Effector memory CD8-positive, alpha-beta T cell (primary cell): ENCODE measurements around the gene SIGLEC5.

Experiments
- ATAC-seq: fragments of 150-1000 bp; cut with Tn5 transposase; replicated peaks from 2 replicates; pipeline ENCODE4 v1.10.0; 2021; ENCODE audit warnings: mild to moderate bottlenecking, moderate library complexity
- DNase-seq, 3 experiments: peaks; one replicate each; pipeline ENCODE4 v3.0.0; 2021
- H3K27ac Mint-ChIP-seq, 2 donors: one replicate each; pipeline ENCODE4 v1.8.0; 2022; ENCODE audit warnings: mild to moderate bottlenecking in 2 of 2, mixed read lengths in 2 of 2, moderate library complexity in 2 of 2
- H3K27me3 Mint-ChIP-seq, 2 donors: one replicate each; pipeline ENCODE4 v1.8.0; 2022; ENCODE audit warnings: mixed read lengths in 2 of 2
- H3K36me3 Mint-ChIP-seq: one replicate; pipeline ENCODE4 v1.8.0; 2022; ENCODE audit warnings: mild to moderate bottlenecking, moderate library complexity, mixed read lengths; ENCODE audit not compliant: insufficient read depth
- H3K4me1 Mint-ChIP-seq, 2 donors: one replicate each; pipeline ENCODE4 v1.8.0; 2022; ENCODE audit warnings: low read depth in 2 of 2, mixed read lengths in 2 of 2
- H3K4me3 Mint-ChIP-seq, 2 donors: one replicate each; pipeline ENCODE4 v1.8.0; 2022; ENCODE audit warnings: mild to moderate bottlenecking in 2 of 2, mixed read lengths in 2 of 2, moderate library complexity in 2 of 2
- H3K9me3 Mint-ChIP-seq, 2 donors: one replicate each; pipeline ENCODE4 v1.8.0; 2022; ENCODE audit warnings: mixed read lengths in 2 of 2

SIGLEC5 gene

DNA sequence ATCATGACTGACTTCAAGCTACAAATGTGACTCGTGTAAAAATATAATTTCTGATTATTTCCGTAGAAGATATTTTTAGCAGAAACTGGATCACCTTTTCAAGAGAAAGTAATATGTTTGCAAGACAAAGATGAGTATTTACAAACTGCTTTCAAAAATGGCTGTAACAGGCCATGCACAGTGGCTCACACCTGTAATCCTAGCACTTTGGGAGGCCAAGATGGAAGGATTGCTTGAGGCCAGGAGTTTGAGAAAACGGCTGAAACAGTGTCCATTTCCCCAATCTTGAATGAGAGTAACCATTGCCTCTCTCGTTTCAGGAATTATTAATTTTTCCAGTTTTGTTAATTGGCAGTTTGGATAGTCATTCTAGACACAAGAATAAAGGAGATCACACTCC lies 62.6 kb downstream of the SIGLEC5 start:
- Mint-ChIP-seq H3K27ac (no peak overlapping the region), H3K9me3 (no peaks in the 10 kb centered on the region), H3K27me3 (peaks cover 25 to 48% of the 10 kb centered on the region in 2 donors), H3K4me1 (peaks cover 18 to 19% of the 10 kb centered on the region in 2 donors), H3K36me3 (no peaks in the 10 kb centered on the region), H3K4me3 (no peak overlapping the region)
- DNase-seq (no peak), ATAC-seq (no peak)

- Mint-ChIP-seq H3K4me3 (no peak overlapping the region), H3K4me1 (peaks cover 10 to 11% of the 10 kb centered on the region in 2 donors), H3K27me3 (peaks cover 28 to 54% of the 10 kb centered on the region in 2 donors), H3K36me3 (no peaks in the 10 kb centered on the region), H3K9me3 (no peaks in the 10 kb centered on the region), H3K27ac (no peak overlapping the region)
- no peak for ATAC-seq
- no peak for DNase-seq
Measured at GRCh38 chr19:51566489-51567100, 63.6 kb downstream of the SIGLEC5 start.

DNA sequence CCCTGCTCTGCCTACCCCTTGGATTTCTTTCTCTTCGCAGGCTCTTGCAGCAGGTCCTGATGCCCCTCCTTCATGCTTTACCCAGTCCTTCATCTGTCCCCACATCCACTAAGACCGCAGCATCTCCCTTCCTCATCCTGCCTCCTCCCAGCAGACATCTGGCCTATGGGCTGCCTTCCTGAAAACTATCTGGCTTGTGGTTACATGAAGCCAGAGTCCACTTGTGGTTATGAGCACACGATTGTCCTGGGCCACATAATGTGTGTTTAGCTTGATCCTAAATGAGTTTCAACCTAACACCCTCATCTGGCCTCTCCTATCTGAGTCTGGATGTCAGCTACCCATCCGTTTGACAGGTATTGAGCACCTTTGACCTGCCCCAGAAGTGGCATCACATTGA lies 64.6 kb downstream of the SIGLEC5 start:
- DNase-seq = no peak
- H3K27me3 Mint-ChIP-seq = peaks cover 37 to 58% of the 10 kb centered on the region in 2 donors
- H3K4me1 Mint-ChIP-seq = peaks cover 2 to 3% of the 10 kb centered on the region in 2 donors
- no peaks in the 10 kb centered on the region for H3K9me3 Mint-ChIP-seq
- ATAC-seq = no peak
- no peak overlapping the region for H3K27ac Mint-ChIP-seq
- H3K4me3 Mint-ChIP-seq = no peak overlapping the region
- no peaks in the 10 kb centered on the region for H3K36me3 Mint-ChIP-seq

GRCh38 chr19:51564791-51565190 lies 65.4 kb downstream of the SIGLEC5 start:
- no peak for DNase-seq
- Mint-ChIP-seq H3K36me3 (no peaks in the 10 kb centered on the region), H3K9me3 (no peaks in the 10 kb centered on the region), H3K4me3 (no peak overlapping the region), H3K27ac (no peak overlapping the region), H3K27me3 (peaks cover 43 to 66% of the 10 kb centered on the region in 2 donors), H3K4me1 (no peaks in the 10 kb centered on the region)
- no peak for ATAC-seq
